Activated naive CD4-positive, alpha-beta T cell treated with anti-CD3 and anti-CD28 coated beads, Interleukin-2, amount 50 U/mL, for 16 hours (primary cell): ENCODE measurements around the gene GLYATL3.

Experiments used
- DNase-seq: peaks from one replicate; pipeline ENCODE4 v3.0.0-alpha.2; 2020

Gene GLYATL3

DNA sequence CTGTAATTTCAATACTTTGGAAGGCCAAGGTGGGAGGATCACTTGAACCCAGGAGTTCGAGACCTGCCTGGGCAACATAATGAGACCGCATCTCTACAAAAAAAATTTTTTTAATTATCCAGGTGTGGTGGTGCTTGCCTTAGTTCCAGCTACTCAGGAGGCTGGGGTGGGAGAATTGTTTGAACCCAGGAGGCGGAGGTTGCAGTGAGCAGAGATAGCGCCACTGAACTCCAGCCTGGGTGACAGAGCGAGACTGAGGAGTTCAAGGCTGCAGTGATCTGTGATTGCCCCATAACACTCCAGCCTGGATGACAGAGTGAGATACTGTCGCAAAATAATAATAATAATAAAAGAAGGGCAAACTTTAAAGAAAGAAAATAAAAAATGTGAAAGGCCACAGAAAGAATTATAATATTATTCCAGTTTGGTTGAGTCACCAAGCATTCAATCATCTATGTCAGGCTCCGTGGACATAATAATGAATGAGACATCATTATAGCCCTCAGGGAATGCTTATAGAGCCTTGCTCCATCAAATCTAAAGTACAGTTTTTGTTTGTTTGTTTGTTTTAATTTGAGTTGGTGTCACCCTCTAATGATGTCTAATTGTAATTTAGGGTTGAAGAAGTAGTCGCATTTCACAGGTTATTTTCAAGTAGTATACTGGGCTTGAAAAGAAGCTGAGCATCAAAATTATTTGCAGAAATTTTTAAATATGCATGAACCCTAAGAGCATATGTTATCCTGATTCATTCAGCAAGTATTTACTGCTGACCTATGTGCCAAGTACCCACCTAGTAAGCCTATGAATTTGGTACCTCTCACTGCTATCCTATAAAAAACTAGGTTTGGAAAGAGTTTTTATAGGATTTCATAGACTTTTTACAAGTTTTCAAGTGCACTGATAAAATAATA is 15.1 kb downstream of the GLYATL3 start:
- no peak for DNase-seq

DNA sequence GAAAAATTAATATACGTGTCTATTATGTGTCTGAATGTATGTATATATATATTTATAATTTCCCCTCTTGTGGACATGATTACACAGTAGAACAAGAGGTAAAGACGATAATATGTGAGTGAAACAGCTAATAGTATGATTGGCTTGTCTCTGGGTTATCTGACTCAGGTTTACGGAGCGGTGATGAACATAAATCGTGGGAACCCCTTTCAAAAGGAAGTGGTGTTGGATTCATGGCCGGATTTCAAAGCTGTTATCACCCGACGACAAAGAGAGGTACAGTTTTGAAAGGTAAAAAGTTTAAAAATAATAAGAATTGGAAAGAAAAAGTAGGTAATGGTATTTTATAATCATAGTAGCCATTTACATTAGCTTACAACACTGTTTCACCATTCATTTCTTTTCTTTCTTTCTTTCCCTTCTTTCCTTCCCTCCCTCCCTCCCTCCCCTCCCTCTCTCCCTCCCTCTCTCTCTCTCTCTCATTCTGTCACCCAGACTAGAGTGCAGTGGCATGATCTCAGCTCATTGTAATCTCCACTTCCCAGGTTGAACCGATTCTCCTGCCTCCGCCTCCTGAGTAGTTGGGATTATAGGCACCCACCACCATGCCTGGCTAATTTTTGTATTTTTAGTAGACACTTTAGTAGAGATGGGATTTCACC is 15.9 kb downstream of the GLYATL3 start:
- no peak for DNase-seq

DNA sequence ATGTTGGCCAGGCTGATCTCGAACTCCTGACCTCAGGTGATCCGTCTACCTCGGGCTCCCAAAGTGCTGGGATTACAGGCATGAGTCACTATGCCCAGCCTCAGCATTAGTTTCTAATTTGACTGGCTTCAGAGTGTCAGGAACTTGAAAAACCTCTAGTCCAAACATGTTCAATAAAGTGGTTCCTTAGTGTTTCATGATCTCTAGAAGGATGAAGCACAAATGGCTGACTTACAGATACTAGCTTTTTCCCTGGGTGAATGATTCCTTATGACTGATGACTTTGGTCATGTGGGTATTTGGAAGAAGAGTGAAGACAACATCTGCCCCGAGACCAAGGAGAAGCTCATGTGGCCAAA is 16.4 kb downstream of the GLYATL3 start:
- DNase-seq = no peak

DNA sequence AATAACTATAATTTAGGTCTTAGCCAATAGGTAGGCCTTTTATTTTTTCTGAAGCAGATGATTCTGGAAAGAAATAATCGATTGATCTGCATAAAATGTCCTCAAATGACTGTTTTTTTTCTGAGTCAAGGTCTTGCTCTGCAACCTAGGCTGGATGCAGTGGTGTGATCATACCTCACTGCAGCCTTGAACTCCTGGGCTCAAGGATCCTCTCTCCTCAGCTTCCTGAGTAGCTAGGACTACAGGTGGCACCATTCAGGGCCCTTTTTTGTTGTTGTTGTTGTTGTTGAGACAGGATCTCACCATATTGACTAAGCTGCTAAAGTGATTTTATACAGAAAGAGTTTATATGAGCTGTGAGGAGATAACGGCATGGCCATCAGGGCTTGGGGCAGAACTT is 18.2 kb downstream of the GLYATL3 start:
- no peak for DNase-seq

DNA sequence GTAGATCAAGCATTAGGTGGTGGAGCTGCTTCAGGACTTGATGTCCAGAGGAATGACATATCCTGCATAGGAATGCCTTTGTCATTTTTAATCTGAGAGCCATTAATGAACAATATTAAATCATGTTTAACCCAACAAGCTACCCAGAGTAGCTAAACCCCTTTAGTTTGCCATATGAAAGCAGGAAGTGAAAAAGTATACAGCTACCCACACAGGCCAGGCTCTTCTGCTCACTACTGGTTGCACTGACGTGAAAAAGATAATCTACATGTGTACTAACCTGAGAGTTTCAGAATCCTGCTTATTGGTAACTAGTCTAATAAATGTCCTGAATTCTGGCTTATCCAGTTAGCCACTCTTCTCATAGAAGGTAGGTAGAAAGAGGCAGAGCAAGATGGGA is 19.9 kb downstream of the GLYATL3 start:
- DNase-seq = no peak

DNA sequence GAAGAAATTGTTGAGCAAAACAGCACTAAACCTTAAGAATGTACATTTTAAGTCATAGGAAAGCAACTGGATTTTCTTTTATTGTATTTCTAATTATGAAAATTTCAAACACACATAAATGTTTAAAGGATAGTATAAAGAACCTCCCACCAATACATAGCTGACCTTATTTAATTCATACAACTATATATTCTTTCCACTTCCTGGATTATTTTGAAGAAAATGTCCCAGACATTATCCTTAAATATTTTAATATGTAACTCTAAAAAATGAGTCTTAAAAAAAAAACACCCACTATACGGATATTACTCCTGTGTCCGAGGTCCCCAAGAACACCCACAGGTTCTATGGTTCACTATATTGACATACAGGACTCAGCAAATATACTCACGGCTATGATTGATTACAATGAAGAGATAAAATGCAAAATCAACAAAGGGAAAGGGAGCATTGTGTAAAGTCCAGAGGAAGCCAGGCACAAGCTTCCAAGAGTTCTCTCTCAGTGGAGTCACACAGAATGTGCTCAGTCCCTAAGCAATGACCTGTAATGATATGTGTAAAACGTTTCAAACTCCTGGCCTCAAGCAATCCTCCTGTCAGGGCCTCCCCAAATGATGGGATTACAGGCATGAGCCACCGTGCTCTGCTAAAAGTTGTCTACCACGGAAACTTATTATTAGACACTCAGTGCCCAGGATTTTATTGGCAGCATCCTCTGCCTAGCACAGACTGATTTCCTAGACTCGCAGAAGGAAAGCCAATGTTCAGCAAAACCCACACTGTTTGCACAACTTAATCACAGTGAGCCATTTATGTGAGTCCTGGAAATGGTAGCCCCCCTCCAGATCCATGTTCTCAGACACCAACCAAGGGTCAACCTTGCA is 23.2 kb downstream of the GLYATL3 start:
- no peak for DNase-seq

DNA sequence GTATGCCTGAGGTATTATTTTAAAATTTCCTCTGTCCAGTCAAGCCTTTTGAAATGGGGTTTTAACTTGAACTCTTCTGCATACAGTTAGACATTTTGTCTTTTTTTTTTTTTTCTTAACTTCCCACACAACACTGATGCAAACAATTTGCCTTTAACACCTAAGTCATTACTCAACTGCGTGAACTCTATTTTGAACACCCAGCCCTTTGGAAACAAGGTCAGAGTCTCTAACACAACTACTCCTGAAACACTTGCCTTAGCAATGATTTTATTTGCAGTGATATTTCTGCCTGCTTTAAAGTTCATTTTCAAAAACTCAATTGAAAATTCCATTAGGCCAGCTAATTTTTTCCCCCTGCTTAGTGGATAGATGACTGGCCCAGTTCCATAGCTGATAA is 24.2 kb downstream of the GLYATL3 start:
- no peak for DNase-seq

DNA sequence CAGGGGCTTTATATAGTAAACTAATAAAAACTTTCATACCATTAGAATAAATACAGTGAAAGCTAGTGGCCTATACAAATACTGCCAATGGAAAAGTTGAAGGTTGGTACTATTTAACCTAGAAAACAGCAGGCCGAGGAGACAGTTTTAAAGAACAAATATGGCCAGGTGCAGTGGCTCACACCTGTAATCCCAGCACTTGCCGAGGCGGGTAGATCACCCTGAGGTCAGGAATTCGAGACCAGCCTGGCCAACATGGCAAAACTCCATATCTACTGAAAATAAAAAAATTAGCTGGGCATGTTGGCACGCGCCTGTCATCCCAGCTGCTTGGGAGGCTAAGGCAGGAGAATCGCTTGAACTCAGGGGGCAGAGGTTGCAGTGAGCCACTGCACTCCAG is 24.8 kb downstream of the GLYATL3 start:
- no peak for DNase-seq

DNA sequence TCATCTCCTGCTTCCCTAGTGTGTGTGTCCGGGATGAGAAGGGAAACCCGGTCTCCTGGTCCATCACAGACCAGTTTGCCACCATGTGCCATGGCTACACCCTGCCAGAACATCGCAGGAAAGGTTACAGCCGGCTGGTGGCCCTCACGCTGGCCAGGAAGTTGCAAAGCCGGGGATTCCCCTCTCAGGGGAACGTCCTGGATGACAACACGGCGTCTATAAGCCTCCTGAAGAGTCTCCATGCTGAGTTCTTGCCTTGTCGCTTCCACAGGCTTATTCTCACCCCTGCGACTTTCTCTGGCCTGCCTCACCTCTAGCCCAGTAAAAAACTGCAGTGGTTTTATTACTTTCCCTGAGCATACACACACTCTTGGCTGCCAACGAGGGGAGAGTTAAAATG is 26.9 kb downstream of the GLYATL3 start:
- no peak for DNase-seq

DNA sequence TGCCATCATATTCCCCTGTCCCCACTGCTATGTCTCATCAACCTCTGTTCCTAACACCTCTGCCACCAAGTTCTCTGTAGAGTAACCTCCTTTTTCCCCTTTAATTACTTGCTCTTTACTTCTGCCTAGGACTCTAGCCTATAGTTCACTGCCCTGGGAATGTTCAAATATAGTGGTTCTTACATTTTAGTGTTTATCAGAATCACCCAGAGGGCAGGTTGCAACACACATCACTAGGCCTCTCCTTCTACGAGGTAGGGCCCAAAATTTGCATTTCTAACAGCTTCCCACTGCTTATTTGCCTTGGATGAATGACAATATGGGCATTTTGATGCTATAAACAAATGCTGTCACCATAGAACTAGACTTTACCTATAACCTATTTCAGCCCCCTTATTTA is 27.6 kb downstream of the GLYATL3 start:
- DNase-seq = no peak

DNA sequence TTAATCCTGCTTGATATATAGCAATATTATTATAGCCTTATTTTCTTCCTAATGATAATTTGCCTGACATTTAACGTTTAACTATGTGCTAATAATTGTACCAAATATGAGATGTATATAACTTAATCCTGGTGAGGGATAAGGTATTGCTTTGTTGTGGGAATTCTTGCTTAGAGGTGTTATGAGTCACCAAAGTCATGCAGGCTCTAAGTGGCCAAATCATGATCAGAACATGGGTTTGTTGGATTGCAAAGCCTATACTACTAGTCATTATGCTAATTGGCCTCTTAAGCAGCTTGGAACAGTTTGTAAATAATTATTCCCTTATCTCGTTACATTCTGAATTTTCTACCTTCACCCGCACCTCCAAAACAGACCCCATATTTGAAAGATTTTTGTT is 28.8 kb downstream of the GLYATL3 start:
- DNase-seq = no peak

DNA sequence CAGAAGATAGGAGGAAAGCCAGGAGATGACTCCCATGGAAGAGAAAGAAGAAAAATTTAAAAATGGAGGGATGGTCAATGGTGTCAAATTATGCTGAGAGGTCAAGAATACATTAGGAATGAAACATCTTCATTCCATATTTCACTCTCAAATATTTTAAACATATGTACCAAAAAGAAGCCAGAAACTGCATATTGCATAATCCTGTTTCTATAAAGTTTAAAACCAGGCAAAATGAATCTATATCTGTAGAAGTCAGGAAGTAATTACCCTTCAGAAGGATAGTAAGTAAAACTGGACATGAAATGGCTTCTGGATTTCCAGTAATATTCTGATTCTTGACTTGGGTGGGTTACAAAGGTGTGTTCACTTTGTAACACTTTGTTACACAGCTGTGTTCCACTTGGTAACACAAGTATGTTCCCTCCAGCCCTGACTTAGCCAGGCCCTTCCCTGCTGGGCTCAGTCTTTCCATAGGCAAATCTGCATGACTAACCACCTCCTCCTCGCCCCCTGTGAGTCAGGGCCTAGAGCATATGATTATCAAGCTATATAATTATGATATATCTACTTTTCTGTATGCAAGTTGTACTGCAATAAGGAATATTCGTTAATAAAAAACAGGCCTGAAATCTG is 30.5 kb downstream of the GLYATL3 start:
- no peak for DNase-seq

DNA sequence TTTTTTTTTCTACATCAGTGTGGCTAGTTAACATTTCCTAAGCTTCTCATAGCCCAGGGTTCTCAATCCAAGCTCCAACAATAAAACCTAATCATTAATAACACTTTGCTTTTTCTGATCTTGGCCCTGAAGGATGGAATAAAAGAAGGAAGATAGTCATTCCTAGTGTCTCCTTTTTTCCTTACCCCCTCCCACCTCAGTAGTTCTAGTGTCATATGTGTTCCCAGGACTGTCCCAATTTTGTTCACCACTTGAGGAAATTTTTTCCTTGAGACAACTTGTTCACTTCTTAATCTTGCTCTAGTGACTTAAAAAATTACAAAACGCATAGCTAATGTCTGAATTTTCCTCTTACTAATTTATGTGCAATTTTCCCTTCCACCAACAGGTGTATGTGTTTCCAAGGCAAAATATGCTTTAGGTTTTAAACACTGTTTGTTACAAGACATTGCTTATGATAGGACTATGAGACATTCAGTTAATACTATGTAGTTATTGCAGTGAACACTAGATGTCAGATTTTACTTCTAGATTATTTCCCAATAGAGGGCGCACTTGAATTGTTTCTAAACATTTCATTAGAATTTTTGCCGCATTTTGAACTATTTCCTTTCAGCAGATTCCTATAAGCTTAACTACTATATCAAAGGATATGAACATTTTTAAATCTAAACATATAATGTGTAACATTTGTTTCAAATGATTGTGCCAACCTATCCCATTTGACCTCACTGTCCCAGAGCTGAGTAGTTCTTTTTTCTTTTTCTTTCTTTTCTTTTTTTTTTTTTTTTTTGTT is 32.2 kb downstream of the GLYATL3 start:
- no peak for DNase-seq

DNA sequence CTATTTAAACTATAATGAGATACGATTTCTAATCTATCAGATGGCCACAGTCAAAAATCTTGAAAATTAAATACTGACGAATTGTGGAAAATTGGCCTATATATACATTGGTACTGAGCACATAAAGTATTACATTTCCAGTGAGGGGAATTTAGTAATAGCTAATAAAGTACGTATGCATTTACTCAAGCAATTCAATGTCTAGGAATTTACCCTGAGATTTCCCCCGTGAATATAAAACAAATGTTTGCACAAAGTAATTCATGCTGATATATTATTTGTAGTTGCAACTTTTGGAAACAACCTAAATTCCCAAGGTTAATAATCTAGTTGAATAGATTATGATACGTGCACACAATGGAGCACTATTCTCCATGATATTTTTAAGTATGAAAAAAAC is 36.1 kb downstream of the GLYATL3 start:
- DNase-seq = no peak

DNA sequence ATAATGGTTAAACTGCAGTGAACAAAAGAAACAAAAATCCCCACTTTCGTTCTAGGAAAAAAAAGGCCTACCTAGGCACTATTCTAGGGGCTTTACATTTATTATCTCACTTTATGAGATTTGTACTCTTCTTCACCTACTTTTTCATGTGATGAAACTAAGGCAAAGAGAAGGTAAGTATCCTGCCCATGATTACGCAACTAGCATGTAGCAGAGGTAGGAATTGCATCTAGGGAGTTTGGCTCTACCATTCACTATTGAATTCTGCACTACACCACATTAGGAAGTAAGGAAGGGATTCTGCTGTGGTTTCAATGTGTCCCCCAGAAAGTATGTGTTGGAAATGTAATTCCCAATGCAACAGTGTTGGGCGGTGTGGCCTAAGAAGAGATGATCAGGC is 39.4 kb downstream of the GLYATL3 start:
- DNase-seq = no peak

DNA sequence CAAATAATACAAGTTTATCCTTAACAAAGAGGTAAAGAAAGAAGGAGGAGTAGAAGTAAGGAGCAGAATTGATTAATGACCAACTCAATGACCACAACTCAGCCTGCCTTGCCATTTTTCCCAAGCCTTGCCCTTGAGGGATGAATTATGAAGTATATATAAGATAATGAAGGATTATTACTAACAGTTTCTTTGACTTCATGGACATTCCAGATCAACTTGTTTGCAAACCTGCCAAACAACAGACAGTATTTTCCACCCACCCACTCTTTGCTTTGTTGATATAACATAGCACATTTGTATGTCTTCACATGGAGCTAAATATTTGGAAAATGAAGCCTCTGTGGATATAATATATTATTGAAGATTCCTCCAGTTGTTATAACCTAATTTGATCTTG is 40.9 kb downstream of the GLYATL3 start:
- DNase-seq = no peak

DNA sequence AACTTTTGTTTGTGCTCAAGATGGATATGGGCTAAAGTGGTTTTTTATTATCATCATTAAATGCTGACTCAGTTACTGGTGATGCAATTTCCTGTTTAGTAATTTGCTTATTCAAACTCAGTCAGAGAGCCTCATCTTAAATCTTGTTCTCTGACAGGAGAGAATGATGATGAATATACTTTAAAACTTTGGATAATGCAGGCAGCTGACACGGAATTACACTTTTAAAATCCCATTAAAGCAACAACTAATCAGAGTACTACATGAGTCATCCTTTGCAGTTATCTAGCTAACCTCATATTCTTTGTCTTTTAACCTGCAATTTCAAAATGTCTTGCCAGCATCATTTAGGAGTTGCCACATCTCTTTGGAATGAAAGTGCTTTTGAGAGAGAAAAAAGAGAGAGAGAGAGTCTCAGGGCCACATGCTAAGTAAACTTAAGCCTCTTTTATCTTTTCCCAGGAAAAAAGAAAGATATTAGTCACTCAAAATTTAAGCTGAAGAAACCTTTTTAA is 41.5 kb downstream of the GLYATL3 start:
- DNase-seq = no peak

DNA sequence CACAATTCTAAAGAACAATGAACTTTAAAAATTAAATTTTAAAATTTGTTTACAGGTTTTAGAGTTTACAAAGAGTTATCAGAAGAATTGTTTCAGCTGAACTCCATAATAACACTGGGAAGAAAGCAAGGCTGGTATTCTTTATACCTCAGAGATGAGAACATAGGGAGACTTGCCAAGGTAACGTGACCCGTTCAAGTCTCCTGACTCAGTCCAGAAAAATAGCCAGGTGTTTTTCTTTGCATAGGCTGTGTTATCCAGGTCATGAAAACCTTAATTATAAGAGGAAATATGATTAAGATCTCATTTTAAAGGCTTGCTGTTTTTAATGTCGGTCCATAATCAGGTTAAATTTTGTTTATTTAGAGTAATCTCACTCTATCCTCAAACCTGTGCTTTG is 42.2 kb downstream of the GLYATL3 start:
- no peak for DNase-seq

DNA sequence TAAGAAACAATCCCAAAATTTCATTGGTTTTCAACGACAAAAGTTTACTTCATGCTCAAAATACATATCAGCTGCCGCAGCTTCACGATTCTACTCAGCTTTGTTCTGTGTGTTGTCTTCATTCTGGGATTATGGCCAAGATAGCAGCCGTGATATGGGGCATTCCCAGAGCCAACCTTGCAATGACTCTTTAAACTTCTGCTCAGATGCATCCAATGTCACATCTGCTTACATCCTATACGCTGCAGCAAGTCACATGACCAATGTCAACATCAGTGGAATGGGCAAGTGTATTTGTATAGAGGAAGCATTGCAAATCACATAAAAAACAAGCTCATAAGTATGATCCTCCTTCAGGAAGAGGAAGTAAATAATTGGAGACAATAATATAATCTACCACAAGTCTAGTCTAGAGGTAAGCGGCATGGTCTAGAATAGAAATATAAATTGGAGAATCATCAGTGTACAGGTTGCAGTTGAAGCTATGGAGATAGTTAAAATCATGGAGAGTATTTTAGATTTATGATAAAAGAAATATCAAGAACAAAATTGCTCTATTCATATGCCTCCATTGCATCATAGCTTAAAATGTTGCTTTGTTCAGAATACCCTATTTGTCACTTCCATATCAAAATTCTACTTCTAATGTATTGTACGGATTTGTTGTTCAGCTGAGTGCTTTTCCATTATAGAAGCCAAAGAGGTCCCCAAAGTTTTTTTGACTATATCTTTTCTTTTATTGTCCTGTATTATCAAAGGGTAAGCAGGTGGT is 43.5 kb downstream of the GLYATL3 start:
- DNase-seq = no peak

DNA sequence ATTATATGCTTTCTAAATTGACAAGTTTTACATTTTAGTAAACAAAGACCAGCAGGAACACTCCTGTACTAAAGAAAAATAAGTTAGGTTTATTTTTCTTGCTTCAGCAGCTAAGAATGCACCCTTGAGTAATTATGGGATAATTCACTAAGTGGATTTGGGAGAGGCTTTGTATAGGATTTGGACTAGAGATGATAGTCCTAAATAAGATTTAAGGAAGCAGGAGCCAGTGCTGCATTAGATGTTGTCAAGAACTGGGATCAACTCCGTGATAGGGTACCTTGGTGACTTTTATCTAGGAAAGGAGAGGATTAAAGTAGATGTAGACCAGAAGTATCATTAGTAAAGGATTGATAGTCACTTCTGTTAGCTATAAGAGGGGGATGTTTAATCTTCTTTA is 46.6 kb downstream of the GLYATL3 start:
- DNase-seq = no peak

DNA sequence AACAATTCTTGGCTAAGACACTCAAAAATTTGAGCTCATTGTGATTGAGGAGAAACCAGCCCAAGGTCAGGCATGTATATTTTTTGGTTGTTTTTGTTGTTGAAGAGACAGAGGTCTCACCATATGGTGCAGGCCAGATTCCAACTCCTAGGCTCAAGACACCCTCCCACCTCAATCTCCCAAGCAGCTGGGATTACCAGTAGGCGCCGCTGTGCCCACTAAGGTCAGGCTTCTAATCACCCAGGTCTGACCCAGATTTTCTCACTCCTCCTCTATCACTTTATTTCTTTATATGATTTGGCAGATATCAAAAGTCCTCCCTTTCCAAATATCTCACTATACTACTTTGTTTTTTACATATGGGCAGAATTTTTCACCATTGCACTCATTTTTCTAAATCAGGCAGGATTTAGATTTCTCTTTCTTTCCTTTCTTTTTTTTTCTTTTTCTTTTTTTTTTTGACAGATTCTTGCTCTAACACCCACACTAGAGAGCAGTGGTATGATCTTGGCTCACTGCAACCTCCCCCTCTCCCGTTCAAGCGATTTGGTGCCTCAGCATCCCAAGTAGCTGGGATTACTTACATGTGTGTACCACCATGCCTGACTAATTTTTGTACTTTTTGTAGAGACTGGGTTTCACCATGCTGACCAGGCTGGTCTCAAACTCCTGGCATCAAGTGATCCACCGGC is 49.0 kb downstream of the GLYATL3 start:
- no peak for DNase-seq
